ENCODE measurements around the gene CELF2. TPM values are rescaled to one million over a fixed set of nuclear protein-coding genes. Genes with fewer than 3 reads are reported as not detected.

Gene CELF2
- polyA plus RNA-seq, 1 donor from 2014 or later: 55.5 TPM

DNA sequence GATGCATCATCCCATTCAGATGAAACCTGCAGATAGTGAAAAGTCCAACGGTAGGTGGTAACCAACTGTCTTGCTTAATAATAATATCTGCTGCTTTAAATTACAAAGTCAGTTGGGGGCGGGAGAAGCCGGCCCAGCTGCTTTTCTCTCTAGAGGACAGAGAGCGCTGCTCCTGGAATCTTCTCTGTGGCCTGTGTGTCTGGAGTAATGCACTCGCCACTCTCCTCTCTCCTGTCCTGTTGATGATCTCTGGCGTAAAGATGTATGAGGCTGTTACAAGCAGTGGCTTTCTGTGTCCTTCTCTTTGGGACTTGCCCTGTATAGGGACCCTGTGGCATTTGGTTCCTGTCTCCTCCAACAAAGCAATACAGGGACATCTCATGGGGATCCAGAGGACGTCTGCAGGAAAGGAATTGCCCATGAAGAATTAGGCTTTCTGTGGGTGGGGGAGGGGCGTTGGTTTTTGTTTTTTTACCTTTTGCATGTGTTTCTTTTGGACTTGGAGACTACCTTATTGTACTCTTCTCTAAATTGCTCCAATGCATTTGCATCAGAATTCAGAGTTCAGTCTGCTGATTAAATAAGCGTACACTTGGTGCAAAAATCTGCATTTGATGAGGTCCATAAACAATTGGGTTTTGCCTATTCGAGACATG is 231.6 kb downstream of the CELF2 start:
- H3K9me3 ChIP-seq (ENCODE audit: low read length): no peaks in the 10 kb centered on the region
- H3K79me2 ChIP-seq (replicated peaks; ENCODE audit: insufficient read depth, low read length): peaks cover 4% of the 10 kb centered on the region
- H3K9me2 ChIP-seq (ENCODE audit: insufficient read depth, low read length): no peaks in the 10 kb centered on the region
- no peak overlapping the region for H2AFZ ChIP-seq (ENCODE audit: low read depth, low read length)
- H3K27ac ChIP-seq (ENCODE audit: low read length): no peak overlapping the region
- H3K4me3 ChIP-seq (ENCODE audit: low read length): no peak overlapping the region
- no peak overlapping the region for H3K9ac ChIP-seq (ENCODE audit: low read length)
- no peaks in the 10 kb centered on the region for H3K36me3 ChIP-seq (ENCODE audit: insufficient read depth, low read length)
- no peaks in the 10 kb centered on the region for H4K20me1 ChIP-seq (ENCODE audit: insufficient read depth)
- H3F3A ChIP-seq (ENCODE audit: insufficient read depth, low read length, poor library complexity, severe bottlenecking): no peaks in the 10 kb centered on the region
- H3K4me2 ChIP-seq (ENCODE audit: low read length): no peak overlapping the region
- no peaks in the 10 kb centered on the region for H3K27me3 ChIP-seq (ENCODE audit: insufficient read depth, low read depth, low read length)
- TF ChIP-seq, protein P1, sequence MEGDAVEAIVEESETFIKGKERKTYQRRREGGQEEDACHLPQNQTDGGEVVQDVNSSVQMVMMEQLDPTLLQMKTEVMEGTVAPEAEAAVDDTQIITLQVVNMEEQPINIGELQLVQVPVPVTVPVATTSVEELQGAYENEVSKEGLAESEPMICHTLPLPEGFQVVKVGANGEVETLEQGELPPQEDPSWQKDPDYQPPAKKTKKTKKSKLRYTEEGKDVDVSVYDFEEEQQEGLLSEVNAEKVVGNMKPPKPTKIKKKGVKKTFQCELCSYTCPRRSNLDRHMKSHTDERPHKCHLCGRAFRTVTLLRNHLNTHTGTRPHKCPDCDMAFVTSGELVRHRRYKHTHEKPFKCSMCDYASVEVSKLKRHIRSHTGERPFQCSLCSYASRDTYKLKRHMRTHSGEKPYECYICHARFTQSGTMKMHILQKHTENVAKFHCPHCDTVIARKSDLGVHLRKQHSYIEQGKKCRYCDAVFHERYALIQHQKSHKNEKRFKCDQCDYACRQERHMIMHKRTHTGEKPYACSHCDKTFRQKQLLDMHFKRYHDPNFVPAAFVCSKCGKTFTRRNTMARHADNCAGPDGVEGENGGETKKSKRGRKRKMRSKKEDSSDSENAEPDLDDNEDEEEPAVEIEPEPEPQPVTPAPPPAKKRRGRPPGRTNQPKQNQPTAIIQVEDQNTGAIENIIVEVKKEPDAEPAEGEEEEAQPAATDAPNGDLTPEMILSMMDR (IDR thresholded peaks at IDR 0.05; ENCODE audit: poor library complexity, severe bottlenecking): no peak
- no peak for TF ChIP-seq MXI1 (conservative IDR thresholded peaks at IDR 0.05; ENCODE audit: poor library complexity, severe bottlenecking)
- no peak for TF ChIP-seq EP300 (conservative IDR thresholded peaks at IDR 0.05; ENCODE audit: poor library complexity, severe bottlenecking)
- no peak for TF ChIP-seq POLR2AphosphoS5 (IDR thresholded peaks at IDR 0.05)
- no peak for TF ChIP-seq RAD21 (conservative IDR thresholded peaks at IDR 0.05)
- TF ChIP-seq, protein P2, sequence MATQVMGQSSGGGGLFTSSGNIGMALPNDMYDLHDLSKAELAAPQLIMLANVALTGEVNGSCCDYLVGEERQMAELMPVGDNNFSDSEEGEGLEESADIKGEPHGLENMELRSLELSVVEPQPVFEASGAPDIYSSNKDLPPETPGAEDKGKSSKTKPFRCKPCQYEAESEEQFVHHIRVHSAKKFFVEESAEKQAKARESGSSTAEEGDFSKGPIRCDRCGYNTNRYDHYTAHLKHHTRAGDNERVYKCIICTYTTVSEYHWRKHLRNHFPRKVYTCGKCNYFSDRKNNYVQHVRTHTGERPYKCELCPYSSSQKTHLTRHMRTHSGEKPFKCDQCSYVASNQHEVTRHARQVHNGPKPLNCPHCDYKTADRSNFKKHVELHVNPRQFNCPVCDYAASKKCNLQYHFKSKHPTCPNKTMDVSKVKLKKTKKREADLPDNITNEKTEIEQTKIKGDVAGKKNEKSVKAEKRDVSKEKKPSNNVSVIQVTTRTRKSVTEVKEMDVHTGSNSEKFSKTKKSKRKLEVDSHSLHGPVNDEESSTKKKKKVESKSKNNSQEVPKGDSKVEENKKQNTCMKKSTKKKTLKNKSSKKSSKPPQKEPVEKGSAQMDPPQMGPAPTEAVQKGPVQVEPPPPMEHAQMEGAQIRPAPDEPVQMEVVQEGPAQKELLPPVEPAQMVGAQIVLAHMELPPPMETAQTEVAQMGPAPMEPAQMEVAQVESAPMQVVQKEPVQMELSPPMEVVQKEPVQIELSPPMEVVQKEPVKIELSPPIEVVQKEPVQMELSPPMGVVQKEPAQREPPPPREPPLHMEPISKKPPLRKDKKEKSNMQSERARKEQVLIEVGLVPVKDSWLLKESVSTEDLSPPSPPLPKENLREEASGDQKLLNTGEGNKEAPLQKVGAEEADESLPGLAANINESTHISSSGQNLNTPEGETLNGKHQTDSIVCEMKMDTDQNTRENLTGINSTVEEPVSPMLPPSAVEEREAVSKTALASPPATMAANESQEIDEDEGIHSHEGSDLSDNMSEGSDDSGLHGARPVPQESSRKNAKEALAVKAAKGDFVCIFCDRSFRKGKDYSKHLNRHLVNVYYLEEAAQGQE (IDR thresholded peaks at IDR 0.05; ENCODE audit: borderline replicate concordance): no peak
- TF ChIP-seq TAF1 (IDR thresholded peaks at IDR 0.05; ENCODE audit: low read depth): no peak
- no peak for TF ChIP-seq EZH2 (IDR thresholded peaks at IDR 0.05; ENCODE audit: borderline replicate concordance, insufficient read depth, low read length, poor library complexity, severe bottlenecking)
- no peak for TF ChIP-seq SMC3 (conservative IDR thresholded peaks at IDR 0.05; ENCODE audit: poor library complexity)

DNA sequence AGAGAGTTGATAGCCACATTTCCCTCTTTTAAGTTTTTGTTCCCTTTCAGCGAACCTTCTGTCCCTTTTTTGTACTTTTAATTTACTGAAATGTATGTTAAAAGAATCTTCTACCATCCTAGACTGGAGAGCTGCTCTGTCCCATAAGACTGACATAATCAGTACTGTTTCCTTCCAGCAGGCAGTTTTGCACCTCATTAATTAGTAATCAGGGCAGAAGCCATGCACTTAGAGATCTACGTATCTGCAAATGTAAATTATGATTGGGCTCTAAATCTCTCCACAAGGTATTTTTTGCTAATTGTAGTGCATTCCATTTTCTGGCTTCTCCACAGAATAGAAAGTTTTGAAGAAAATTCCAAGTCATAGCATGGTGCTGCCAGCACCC is 232.1 kb downstream of the CELF2 start:
- TF ChIP-seq RAD21 (conservative IDR thresholded peaks at IDR 0.05) (no peak), POLR2AphosphoS5 (IDR thresholded peaks at IDR 0.05) (no peak)
- no peaks in the 10 kb centered on the region for H3K9me2 ChIP-seq (ENCODE audit: insufficient read depth, low read length)
- no peak overlapping the region for H3K4me2 ChIP-seq (ENCODE audit: low read length)

More for the DNA sequence above, 232.1 kb downstream of the CELF2 start:
- H3K4me3 ChIP-seq (ENCODE audit: low read length): no peak overlapping the region
- H3K79me2 ChIP-seq (replicated peaks; ENCODE audit: insufficient read depth, low read length): peaks cover 4% of the 10 kb centered on the region
- no peaks in the 10 kb centered on the region for H3K27me3 ChIP-seq (ENCODE audit: insufficient read depth, low read depth, low read length)
- H4K20me1 ChIP-seq (ENCODE audit: insufficient read depth): no peaks in the 10 kb centered on the region
- H3K27ac ChIP-seq (ENCODE audit: low read length): no peak overlapping the region
- no peaks in the 10 kb centered on the region for H3F3A ChIP-seq (ENCODE audit: insufficient read depth, low read length, poor library complexity, severe bottlenecking)
- no peaks in the 10 kb centered on the region for H3K36me3 ChIP-seq (ENCODE audit: insufficient read depth, low read length)
- H2AFZ ChIP-seq (ENCODE audit: low read depth, low read length): no peak overlapping the region
- no peaks in the 10 kb centered on the region for H3K9me3 ChIP-seq (ENCODE audit: low read length)
- no peak overlapping the region for H3K9ac ChIP-seq (ENCODE audit: low read length)
